Loucy (cell line): ENCODE data around the gene LDB1.

ENCODE experiments used
- H2AFZ ChIP-seq: fragments of 200-600 bp; sonication (generic); 2 replicates; pipeline ENCODE4 v1.6.0; 2016; ENCODE audit warnings: antibody characterized with exemption, mild to moderate bottlenecking, low read length, moderate library complexity
- H3F3A ChIP-seq: fragments of 200-600 bp; 2 replicates; pipeline ENCODE4 v1.6.0; 2016; ENCODE audit warnings: antibody characterized with exemption, low read depth, mild to moderate bottlenecking
- H3K27me3 ChIP-seq: fragments of 200-600 bp; sonication (generic); 2 replicates; pipeline ENCODE4 v1.6.1; 2014; ENCODE audit warnings: low read length, mild to moderate bottlenecking; ENCODE audit not compliant: insufficient read depth, poor library complexity, severe bottlenecking
- H3K36me3 ChIP-seq: fragments of 200-600 bp; sonication (generic); 2 replicates; pipeline ENCODE4 v1.6.1; 2016; ENCODE audit warnings: low read length; ENCODE audit not compliant: insufficient read depth
- H3K4me1 ChIP-seq: fragments of 200-600 bp; sonication (generic); 2 replicates; pipeline ENCODE4 v1.5.1; 2014; ENCODE audit warnings: low read length, mild to moderate bottlenecking; ENCODE audit not compliant: insufficient read depth, poor library complexity, severe bottlenecking
- H3K4me2 ChIP-seq: fragments of 200-600 bp; sonication (generic); 2 replicates; pipeline ENCODE4 v1.6.0; 2014; ENCODE audit warnings: antibody characterized with exemption, low read length, low read depth, mild to moderate bottlenecking; ENCODE audit not compliant: poor library complexity, severe bottlenecking
- H3K4me3 ChIP-seq: fragments of 200-600 bp; sonication (generic); 2 replicates; pipeline ENCODE4 v1.5.1; 2014; ENCODE audit warnings: low read length, mild to moderate bottlenecking, mixed read lengths; ENCODE audit not compliant: poor library complexity, severe bottlenecking
- H3K79me2 ChIP-seq: fragments of 200-600 bp; sonication (generic); 2 replicates; pipeline ENCODE4 v1.6.1; 2014; ENCODE audit warnings: low read length; ENCODE audit not compliant: insufficient read depth
- H3K9ac ChIP-seq: fragments of 200-600 bp; sonication (generic); 2 replicates; pipeline ENCODE4 v1.6.0; 2014; ENCODE audit warnings: mild to moderate bottlenecking, low read depth, low read length, moderate library complexity; ENCODE audit not compliant: poor library complexity, severe bottlenecking
- H3K9me2 ChIP-seq: fragments of 200-600 bp; sonication (generic); replicated peaks from 2 replicates; pipeline ENCODE4 v1.6.1; 2016; ENCODE audit warnings: low read depth, low read length, mixed read lengths
- H3K9me3 ChIP-seq: fragments of 200-600 bp; sonication (generic); 2 replicates; pipeline ENCODE4 v1.6.1; 2014; ENCODE audit warnings: mild to moderate bottlenecking, antibody characterized with exemption, low read length, low read depth; ENCODE audit not compliant: insufficient read depth
- H4K20me1 ChIP-seq: fragments of 200-600 bp; sonication (generic); 2 replicates; pipeline ENCODE4 v1.6.0; 2014; ENCODE audit warnings: antibody characterized with exemption, low read length, mild to moderate bottlenecking; ENCODE audit not compliant: insufficient read depth, poor library complexity, severe bottlenecking
- EZH2phosphoT487 ChIP-seq: fragments of 200-600 bp; IDR thresholded peaks from 2 replicates; pipeline ENCODE4 v1.6.1; 2018; ENCODE audit warnings: antibody characterized with exemption, mild to moderate bottlenecking, moderate library complexity, borderline replicate concordance
- TF ChIP-seq, protein P1 (sequence below): fragments of 200-600 bp; sonication (generic); conservative IDR thresholded peaks from 2 replicates; pipeline ENCODE4 v1.5.1; 2014; ENCODE audit warnings: mild to moderate bottlenecking, antibody characterized with exemption, low read length

LDB1 gene

DNA sequence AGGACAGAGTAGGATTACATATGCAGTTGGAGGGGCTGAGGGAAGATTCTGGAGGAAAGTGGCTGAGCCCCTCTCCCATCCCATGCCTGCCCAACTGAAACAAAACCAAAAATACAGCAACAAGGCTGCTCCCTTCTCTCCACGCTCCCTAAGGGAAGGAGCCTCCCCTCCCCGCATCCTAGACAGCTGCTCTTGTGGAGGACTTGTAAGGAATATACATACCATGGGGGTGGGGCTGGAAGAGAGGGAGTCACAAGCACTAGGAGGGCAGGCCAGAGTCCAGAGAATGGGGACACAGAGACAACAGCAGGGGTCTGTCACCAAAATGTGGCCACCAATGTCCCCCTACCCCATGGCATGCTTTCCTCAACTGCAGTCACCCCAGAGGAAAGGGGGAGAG lies 13.2 kb downstream of the LDB1 start:
- Histone ChIP-seq H3K4me3 (no peak overlapping the region), H2AFZ (no peak overlapping the region), H3F3A (no peaks in the 10 kb centered on the region), H3K9me2 (no peaks in the 10 kb centered on the region), H4K20me1 (peaks cover 25% of the 10 kb centered on the region), H3K9ac (no peak overlapping the region), H3K4me2 (no peak overlapping the region), H3K9me3 (no peaks in the 10 kb centered on the region), H3K4me1 (peaks cover 20% of the 10 kb centered on the region), H3K79me2 (peaks cover 20% of the 10 kb centered on the region), H3K27me3 (no peaks in the 10 kb centered on the region), H3K36me3 (peaks cover 55% of the 10 kb centered on the region; the same call in 1 of the 2 replicates)
- no peak for TF ChIP-seq EZH2phosphoT487
- TF ChIP-seq, protein P1, sequence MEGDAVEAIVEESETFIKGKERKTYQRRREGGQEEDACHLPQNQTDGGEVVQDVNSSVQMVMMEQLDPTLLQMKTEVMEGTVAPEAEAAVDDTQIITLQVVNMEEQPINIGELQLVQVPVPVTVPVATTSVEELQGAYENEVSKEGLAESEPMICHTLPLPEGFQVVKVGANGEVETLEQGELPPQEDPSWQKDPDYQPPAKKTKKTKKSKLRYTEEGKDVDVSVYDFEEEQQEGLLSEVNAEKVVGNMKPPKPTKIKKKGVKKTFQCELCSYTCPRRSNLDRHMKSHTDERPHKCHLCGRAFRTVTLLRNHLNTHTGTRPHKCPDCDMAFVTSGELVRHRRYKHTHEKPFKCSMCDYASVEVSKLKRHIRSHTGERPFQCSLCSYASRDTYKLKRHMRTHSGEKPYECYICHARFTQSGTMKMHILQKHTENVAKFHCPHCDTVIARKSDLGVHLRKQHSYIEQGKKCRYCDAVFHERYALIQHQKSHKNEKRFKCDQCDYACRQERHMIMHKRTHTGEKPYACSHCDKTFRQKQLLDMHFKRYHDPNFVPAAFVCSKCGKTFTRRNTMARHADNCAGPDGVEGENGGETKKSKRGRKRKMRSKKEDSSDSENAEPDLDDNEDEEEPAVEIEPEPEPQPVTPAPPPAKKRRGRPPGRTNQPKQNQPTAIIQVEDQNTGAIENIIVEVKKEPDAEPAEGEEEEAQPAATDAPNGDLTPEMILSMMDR: no peak

DNA sequence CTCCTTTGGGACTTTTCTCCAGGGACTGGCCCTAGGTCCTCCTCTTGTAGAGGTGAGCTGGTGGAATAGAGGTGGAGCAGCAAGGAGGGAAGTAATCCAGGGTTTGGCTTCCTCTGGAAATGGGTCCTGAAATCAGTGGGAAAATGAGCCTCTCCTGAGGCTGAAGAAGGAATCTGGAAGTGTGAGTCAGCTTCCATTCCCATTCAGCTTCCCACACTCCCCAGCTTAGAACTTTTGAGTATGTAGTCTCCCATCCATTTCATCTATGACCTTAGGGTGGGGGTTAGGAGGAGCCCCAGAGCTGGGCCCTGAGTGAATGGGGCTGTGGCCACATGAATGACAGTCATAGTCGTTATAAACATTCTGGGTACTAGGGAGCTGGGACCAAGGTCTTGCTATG lies 17.7 kb downstream of the LDB1 start:
- Histone ChIP-seq H3K9me3 (no peaks in the 10 kb centered on the region), H3K79me2 (no peaks in the 10 kb centered on the region), H3K4me1 (peaks cover 17% of the 10 kb centered on the region), H3K4me3 (no peak overlapping the region), H4K20me1 (no peaks in the 10 kb centered on the region), H3K27me3 (no peaks in the 10 kb centered on the region), H3K36me3 (peaks cover 13% of the 10 kb centered on the region; the same call in 1 of the 2 replicates), H3K9me2 (no peaks in the 10 kb centered on the region), H3K4me2 (no peak overlapping the region), H3K9ac (no peak overlapping the region), H3F3A (no peaks in the 10 kb centered on the region), H2AFZ (no peak overlapping the region)
- TF ChIP-seq, protein P1: no peak
- no peak for TF ChIP-seq EZH2phosphoT487

DNA sequence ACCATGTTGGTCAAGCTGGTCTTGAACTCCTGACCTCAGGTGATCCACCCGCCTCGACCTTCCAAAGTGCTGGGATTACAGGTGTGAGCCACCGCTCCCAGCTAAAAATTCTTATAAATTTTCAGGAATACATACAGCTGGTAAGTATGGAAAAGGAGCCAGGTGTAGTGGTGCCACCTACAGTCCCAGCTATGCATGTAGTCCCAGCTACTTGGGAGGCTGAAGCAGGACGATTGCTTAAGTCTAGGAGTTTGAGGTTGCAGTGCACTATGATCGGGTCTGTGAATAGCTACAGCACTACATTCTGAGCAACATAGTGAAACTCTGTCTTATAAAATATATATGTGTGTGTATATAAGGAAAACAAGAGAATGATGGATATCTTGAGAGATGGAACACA lies 19.0 kb downstream of the LDB1 start:
- H3K9ac ChIP-seq: no peak overlapping the region
- no peaks in the 10 kb centered on the region for H3K79me2 ChIP-seq
- no peak overlapping the region for H3K4me2 ChIP-seq
- no peaks in the 10 kb centered on the region for H3K9me2 ChIP-seq
- H3K27me3 ChIP-seq: no peaks in the 10 kb centered on the region
- H3K4me3 ChIP-seq: no peak overlapping the region
- TF ChIP-seq, protein P1: 0 out of 2 replicates have a peak, but pooled peaks have one; percentile 10
- TF ChIP-seq EZH2phosphoT487: no peak
- no peaks in the 10 kb centered on the region for H3F3A ChIP-seq
- no peaks in the 10 kb centered on the region for H3K9me3 ChIP-seq
- H3K4me1 ChIP-seq: peaks cover 17% of the 10 kb centered on the region
- peaks cover 3% of the 10 kb centered on the region; the same call in 1 of the 2 replicates for H3K36me3 ChIP-seq
- H4K20me1 ChIP-seq: no peaks in the 10 kb centered on the region
- H2AFZ ChIP-seq: no peak overlapping the region
